ENCODE results near the gene ABCA7. TPM values are rescaled to one million over a fixed set of nuclear protein-coding genes. Genes with fewer than 3 reads are reported as not detected.

ABCA7 gene
- total and polyA plus RNA-seq, 2 of the 8 experiments (the other 6 are each of a cell fraction or from before 2014, with no cell fraction given): 10.4 to 25.6 TPM

GRCh38 chr19:1058112-1058511, 18.2 kb downstream of the ABCA7 start:
- H4K5ac ChIP-seq (ENCODE audit: insufficient read length, low read depth, low read length): no peak overlapping the region
- H3K56ac ChIP-seq (replicated peaks; ENCODE audit: insufficient read length, low read depth, low read length): no peak overlapping the region
- H3K79me2 ChIP-seq (ENCODE audit: control insufficient read depth in 1 of 2, insufficient read depth in 2 of 2, low read length in 2 of 2): no peaks in the 10 kb centered on the region
- H4K8ac ChIP-seq (ENCODE audit: extremely low read depth, insufficient read depth, low read length): no peak overlapping the region
- ChIA-PET CTCF (ENCODE audit: partially characterized antibody) (interaction anchor here (0.6 to 2.4 kb wide), 3 partner anchors 9 to 287 kb away, joined by 3 to 7 read pairs (median 4); partner anchors contain the start of gene ARHGAP45), POLR2A (ENCODE audit: partially characterized antibody) (interaction anchor here (1.5 to 2.1 kb wide), 3 partner anchors 10 to 21 kb away, joined by 4 to 8 read pairs (median 8); partner anchors contain the start of gene ABCA7)
- no peak overlapping the region for H2AK5ac ChIP-seq (ENCODE audit: low read depth, low read length)
- 92% methylated on average over 5 of the region's 5 CpGs; no CpG with 5 or more reads in 1 of the 2 experiments for WGBS, 2 experiments (ENCODE audit: extremely low coverage in 1 of 2, insufficient coverage in 1 of 2, insufficient read length in 1 of 2, insufficient replicate concordance in 2 of 2, low coverage in 1 of 2, low lambda C conversion rate in 2 of 2, missing lambda C conversion rate in 1 of 2)
- no peak overlapping the region for H2AFZ ChIP-seq (ENCODE audit: low read length)
- no peak overlapping the region for H4K91ac ChIP-seq (replicated peaks; ENCODE audit: insufficient read length, low read length)
- no peak for DNase-seq (ENCODE audit: low read depth in 1 of 2, low spot score in 2 of 2)
- no peak overlapping the region for H3K27ac ChIP-seq (ENCODE audit: low read depth, low read length)
- no peak overlapping the region for H3K18ac ChIP-seq (ENCODE audit: extremely low read depth, low read length)
- no peak overlapping the region for H3K4ac ChIP-seq (replicated peaks; ENCODE audit: insufficient read length, low read depth, low read length)
- no peak overlapping the region for H3K9ac ChIP-seq (replicated peaks in 1 of 4; ENCODE audit: extremely low read depth in 1 of 4, low read depth in 3 of 4, low read length in 3 of 4)
- H2BK20ac ChIP-seq (ENCODE audit: low read length): no peak overlapping the region
- peaks cover 0 to 49% (median 14%) of the 10 kb centered on the region in 4 experiments; a peak in 6 of 8 replicates for H3K36me3 ChIP-seq (ENCODE audit: control insufficient read depth in 2 of 4, insufficient read depth in 4 of 4, low read length in 3 of 4)
- H3K23ac ChIP-seq (ENCODE audit: insufficient read length): no peak overlapping the region
- H3K23me2 ChIP-seq (ENCODE audit: low read depth, low read length): no peaks in the 10 kb centered on the region
- no peaks in the 10 kb centered on the region; a peak in 1 of 7 replicates for H3K27me3 ChIP-seq (replicated peaks in 1 of 4; ENCODE audit: control insufficient read depth in 3 of 4, extremely low read depth in 1 of 4, insufficient read depth in 3 of 4, low read length in 3 of 4)
- TF ChIP-seq GABPA (IDR thresholded peaks at IDR 0.05; ENCODE audit: borderline replicate concordance, insufficient read depth, low read length) (no peak), E2F6 (IDR thresholded peaks at IDR 0.05) (no peak), SP4 (IDR thresholded peaks at IDR 0.05; ENCODE audit: low read length) (no peak), JUN (IDR thresholded peaks at IDR 0.05; ENCODE audit: low read depth, low read length) (no peak), CBX8 (IDR thresholded peaks at IDR 0.05; ENCODE audit: borderline replicate concordance, low read depth, low read length) (no peak), YY1 (IDR thresholded peaks at IDR 0.05; ENCODE audit: low read depth, low read length) (no peak), RNF2 (IDR thresholded peaks at IDR 0.05; ENCODE audit: borderline replicate concordance, low read depth, low read length, missing control alignments, poor library complexity, severe bottlenecking) (no peak), SRF (IDR thresholded peaks at IDR 0.05; ENCODE audit: low read depth, low read length) (no peak), CREB1 (IDR thresholded peaks at IDR 0.05) (no peak), SIX5 (IDR thresholded peaks at IDR 0.05; ENCODE audit: low read depth, low read length) (no peak), CHD1 (IDR thresholded peaks at IDR 0.05; ENCODE audit: low read depth, low read length) (no peak), CEBPB (IDR thresholded peaks at IDR 0.05; ENCODE audit: low read depth, low read length) (no peak), RFX5 (IDR thresholded peaks at IDR 0.05; ENCODE audit: borderline replicate concordance, low read depth, low read length) (no peak), CTBP2 (IDR thresholded peaks at IDR 0.05; ENCODE audit: borderline replicate concordance, insufficient read depth, insufficient read length, low read length) (no peak)
- no peak overlapping the region for H3K14ac ChIP-seq (ENCODE audit: insufficient read length)
- no peak overlapping the region for H2BK15ac ChIP-seq (ENCODE audit: low read length)
- peaks cover 0 to 4% (median 0%) of the 10 kb centered on the region in 4 experiments; a peak in 1 of 7 replicates for H3K4me1 ChIP-seq (replicated peaks in 1 of 4; ENCODE audit: control insufficient read depth in 3 of 4, insufficient read depth in 4 of 4, low read length in 3 of 4)
- peaks cover 0 to 2% of the 10 kb centered on the region in 2 experiments for H4K20me1 ChIP-seq (replicated peaks in 1 of 2; ENCODE audit: control insufficient read depth in 1 of 2, insufficient read depth in 2 of 2, low read length in 2 of 2)
- H3K9me3 ChIP-seq (ENCODE audit: insufficient read depth in 2 of 2, low read depth in 1 of 2, low read length in 1 of 2): peaks cover 38 to 63% of the 10 kb centered on the region in 2 experiments
- no peak overlapping the region for H3K4me2 ChIP-seq (ENCODE audit: insufficient read depth in 1 of 2, low read depth in 2 of 2, low read length in 2 of 2)
- H2BK120ac ChIP-seq (replicated peaks; ENCODE audit: low read depth, low read length): no peak overlapping the region
- H2BK12ac ChIP-seq (ENCODE audit: low read depth, low read length): no peak overlapping the region
- no peaks in the 10 kb centered on the region for H3K79me1 ChIP-seq (ENCODE audit: low read depth, low read length)
- FAIRE-seq: no peak
- H2BK5ac ChIP-seq (ENCODE audit: low read depth, low read length): no peak overlapping the region
- H3K4me3 ChIP-seq (ENCODE audit: extremely low read depth in 1 of 4, insufficient read depth in 2 of 4, low read depth in 3 of 4, low read length in 4 of 4): no peak overlapping the region
